DND-41 (cell line): ENCODE results near the gene AIPL1.

ENCODE experiments used
- ATAC-seq: fragments of 200-7000 bp; cut with Tn5 transposase; 3 replicates; pipeline ENCODE4 v1.9.1; 2021; ENCODE audit warnings: low read depth; ENCODE audit not compliant: insufficient read depth
- DNase-seq: peaks from one replicate; pipeline ENCODE4 v3.0.0-alpha.2; 2020
- H2AFZ ChIP-seq: 2 replicates; pipeline ENCODE4 v1.6.0; 2012; ENCODE audit warnings: low read depth, low read length
- H3K27ac ChIP-seq: 2 replicates; pipeline ENCODE4 v1.5.1; 2012; ENCODE audit warnings: low read length, inconsistent platforms
- H3K27me3 ChIP-seq: fragments of 200-600 bp; sonication (generic); 2 replicates; pipeline ENCODE4 v1.6.0; 2012; ENCODE audit warnings: low read length, mild to moderate bottlenecking, inconsistent platforms; ENCODE audit not compliant: insufficient read depth, poor library complexity
- H3K36me3 ChIP-seq: 2 replicates; pipeline ENCODE4 v1.5.1; 2012; ENCODE audit warnings: low read length, inconsistent platforms; ENCODE audit not compliant: insufficient read depth
- H3K4me1 ChIP-seq: 2 replicates; pipeline ENCODE4 v1.5.1; 2012; ENCODE audit warnings: mild to moderate bottlenecking, low read length; ENCODE audit not compliant: insufficient read depth
- H3K4me2 ChIP-seq: 2 replicates; pipeline ENCODE4 v1.6.0; 2012; ENCODE audit warnings: mild to moderate bottlenecking, moderate library complexity, low read length, inconsistent platforms; ENCODE audit not compliant: insufficient read depth
- H3K4me3 ChIP-seq, 2 experiments: fragments of 200-600 bp in 1 of 2; shearing (Covaris generic) in 1 of 2; 2 replicates each; pipeline ENCODE4 v1.5.1; 2012 to 2016; ENCODE audit warnings: inconsistent platforms in 2 of 2, low read length in 2 of 2, mild to moderate bottlenecking in 2 of 2, low read depth in 1 of 2, moderate library complexity in 1 of 2
- H3K79me2 ChIP-seq: 2 replicates; pipeline ENCODE4 v1.6.0; 2012; ENCODE audit warnings: low read length, inconsistent platforms; ENCODE audit not compliant: insufficient read depth
- H3K9ac ChIP-seq: 2 replicates; pipeline ENCODE4 v1.6.0; 2012; ENCODE audit warnings: low read depth, mild to moderate bottlenecking, inconsistent platforms, low read length, moderate library complexity
- H3K9me3 ChIP-seq: 2 replicates; pipeline ENCODE4 v1.5.1; 2012; ENCODE audit warnings: low read length, moderate library complexity, mild to moderate bottlenecking, inconsistent platforms; ENCODE audit not compliant: insufficient read depth, severe bottlenecking
- H4K20me1 ChIP-seq: 2 replicates; pipeline ENCODE4 v1.6.0; 2012; ENCODE audit warnings: low read length; ENCODE audit not compliant: insufficient read depth
- EZH2 ChIP-seq: IDR thresholded peaks from 3 replicates; pipeline ENCODE4 v1.6.1; 2012; ENCODE audit warnings: borderline replicate concordance, low read depth, mild to moderate bottlenecking, moderate library complexity, low read length, inconsistent platforms; ENCODE audit not compliant: severe bottlenecking
- TF ChIP-seq, protein P1 (sequence below): IDR thresholded peaks from 2 replicates; pipeline ENCODE4 v1.5.1; 2012; ENCODE audit warnings: borderline replicate concordance, low read length, moderate library complexity, mild to moderate bottlenecking; ENCODE audit not compliant: poor library complexity, severe bottlenecking; ENCODE audit errors: extremely low read depth

AIPL1 gene

DNA sequence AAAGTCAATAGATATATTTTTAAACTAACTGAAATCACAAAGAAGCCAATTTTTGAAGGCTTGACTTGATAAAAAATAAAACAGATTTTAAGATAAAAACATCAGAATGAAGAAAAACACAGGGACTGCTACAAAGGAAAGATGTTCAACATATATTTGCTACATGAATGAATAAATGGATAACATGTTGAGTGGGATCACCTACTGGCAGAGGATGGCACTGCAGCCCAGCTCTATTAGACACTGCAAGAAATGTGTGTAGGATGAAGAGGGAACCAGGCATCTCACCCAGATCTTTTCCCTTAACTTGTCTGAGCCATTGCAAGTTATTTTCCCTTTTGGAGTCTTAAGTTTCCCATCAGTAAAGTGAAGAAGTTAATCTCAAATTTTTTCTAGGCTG lies 4.2 kb downstream of the AIPL1 start:
- Histone ChIP-seq H3K4me3 (no peak overlapping the region), H3K36me3 (no peaks in the 10 kb centered on the region), H3K4me2 (no peak overlapping the region), H3K9me3 (peaks cover 3% of the 10 kb centered on the region), H3K27me3 (no peaks in the 10 kb centered on the region), H2AFZ (no peak overlapping the region), H3K9ac (no peak overlapping the region), H3K79me2 (no peaks in the 10 kb centered on the region), H4K20me1 (peaks cover 23% of the 10 kb centered on the region), H3K4me1 (peaks cover 25% of the 10 kb centered on the region), H3K27ac (no peak overlapping the region)
- TF ChIP-seq, protein P1, sequence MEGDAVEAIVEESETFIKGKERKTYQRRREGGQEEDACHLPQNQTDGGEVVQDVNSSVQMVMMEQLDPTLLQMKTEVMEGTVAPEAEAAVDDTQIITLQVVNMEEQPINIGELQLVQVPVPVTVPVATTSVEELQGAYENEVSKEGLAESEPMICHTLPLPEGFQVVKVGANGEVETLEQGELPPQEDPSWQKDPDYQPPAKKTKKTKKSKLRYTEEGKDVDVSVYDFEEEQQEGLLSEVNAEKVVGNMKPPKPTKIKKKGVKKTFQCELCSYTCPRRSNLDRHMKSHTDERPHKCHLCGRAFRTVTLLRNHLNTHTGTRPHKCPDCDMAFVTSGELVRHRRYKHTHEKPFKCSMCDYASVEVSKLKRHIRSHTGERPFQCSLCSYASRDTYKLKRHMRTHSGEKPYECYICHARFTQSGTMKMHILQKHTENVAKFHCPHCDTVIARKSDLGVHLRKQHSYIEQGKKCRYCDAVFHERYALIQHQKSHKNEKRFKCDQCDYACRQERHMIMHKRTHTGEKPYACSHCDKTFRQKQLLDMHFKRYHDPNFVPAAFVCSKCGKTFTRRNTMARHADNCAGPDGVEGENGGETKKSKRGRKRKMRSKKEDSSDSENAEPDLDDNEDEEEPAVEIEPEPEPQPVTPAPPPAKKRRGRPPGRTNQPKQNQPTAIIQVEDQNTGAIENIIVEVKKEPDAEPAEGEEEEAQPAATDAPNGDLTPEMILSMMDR, result peak; percentile 62
- no peak for TF ChIP-seq EZH2
- DNase-seq (no peak), ATAC-seq (no peak)

DNA sequence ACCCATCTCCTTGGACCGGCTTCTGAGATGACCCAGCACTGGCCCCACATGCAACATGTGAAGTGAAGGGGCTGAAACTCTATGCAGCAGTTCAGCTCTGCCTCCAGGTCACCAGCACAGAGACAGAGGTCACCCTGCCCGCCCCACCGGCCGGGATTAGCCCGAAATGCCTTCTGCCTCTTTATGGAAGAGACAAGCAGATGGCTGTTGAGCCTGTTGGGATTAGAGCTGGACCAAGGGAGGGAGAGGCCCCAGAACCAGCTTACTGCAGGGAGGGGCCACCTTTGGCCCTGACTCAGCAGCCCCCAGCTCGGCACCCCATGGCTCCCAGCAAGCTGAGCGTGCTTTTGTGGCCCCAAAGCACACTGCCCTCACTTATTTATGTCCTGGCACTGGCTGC lies 5.7 kb downstream of the AIPL1 start:
- no peaks in the 10 kb centered on the region for H3K27me3 ChIP-seq
- H3K9ac ChIP-seq, result no peak overlapping the region
- H3K36me3 ChIP-seq, result no peaks in the 10 kb centered on the region
- no peak overlapping the region for H2AFZ ChIP-seq
- no peak overlapping the region for H3K4me2 ChIP-seq
- ATAC-seq (no peak), DNase-seq (no peak)
- peaks cover 3% of the 10 kb centered on the region for H3K9me3 ChIP-seq
- no peaks in the 10 kb centered on the region for H3K79me2 ChIP-seq
- no peak for TF ChIP-seq EZH2
- TF ChIP-seq, protein P1, result no peak
- H4K20me1 ChIP-seq, result peaks cover 28% of the 10 kb centered on the region
- H3K4me1 ChIP-seq, result peaks cover 25% of the 10 kb centered on the region
- no peak overlapping the region for H3K4me3 ChIP-seq
- H3K27ac ChIP-seq, result no peak overlapping the region

GRCh38 chr17:6428207-6428965 lies 6.5 kb downstream of the AIPL1 start:
- Histone ChIP-seq H3K36me3 (no peaks in the 10 kb centered on the region), H2AFZ (no peak overlapping the region), H3K27me3 (peaks cover 6% of the 10 kb centered on the region), H3K79me2 (no peaks in the 10 kb centered on the region), H3K4me2 (peak overlapping the region; percentile 59), H4K20me1 (peaks cover 32% of the 10 kb centered on the region), H3K9me3 (peaks cover 3% of the 10 kb centered on the region), H3K4me3 (no peak overlapping the region), H3K9ac (no peak overlapping the region), H3K27ac (no peak overlapping the region), H3K4me1 (peaks cover 25% of the 10 kb centered on the region)
- TF ChIP-seq EZH2, result no peak
- no peak for ATAC-seq
- DNase-seq, result no peak

GRCh38 chr17:6427279-6427781 lies 7.6 kb downstream of the AIPL1 start:
- H3K4me2 ChIP-seq, result peak overlapping the region; percentile 59
- no peak for TF ChIP-seq EZH2
- TF ChIP-seq, protein P1, result peak; percentile 48
- ATAC-seq, result peak; percentile 92

More at GRCh38 chr17:6427279-6427781, 7.6 kb downstream of the AIPL1 start:
- H3K27me3 ChIP-seq, result peaks cover 10% of the 10 kb centered on the region
- no peak overlapping the region for H3K9ac ChIP-seq
- no peaks in the 10 kb centered on the region for H3K79me2 ChIP-seq
- H3K4me1 ChIP-seq, result peaks cover 25% of the 10 kb centered on the region
- no peak overlapping the region for H3K27ac ChIP-seq
- H3K4me3 ChIP-seq, result peak overlapping the region in 1 of 2 experiments; percentile 23; a peak in 1 of 4 replicates
- H4K20me1 ChIP-seq, result peaks cover 38% of the 10 kb centered on the region
- peak; percentile 77 for DNase-seq
- peaks cover 3% of the 10 kb centered on the region for H3K9me3 ChIP-seq
- H2AFZ ChIP-seq, result no peak overlapping the region
- no peaks in the 10 kb centered on the region for H3K36me3 ChIP-seq
